ENCODE results near the gene SNX2.

SNX2 gene

GRCh38 chr5:122741681-122742080, 33.2 kb upstream of the SNX2 start:
- in situ Hi-C loops (cut with HindIII; ENCODE audit: low sequenced_read_pairs): no loop called here
- H3K4me3 ChIP-seq (ENCODE audit: low read depth, low read length): no peak overlapping the region
- no peak for DNase-seq (ENCODE audit: low read depth)
- TF ChIP-seq, protein P1, sequence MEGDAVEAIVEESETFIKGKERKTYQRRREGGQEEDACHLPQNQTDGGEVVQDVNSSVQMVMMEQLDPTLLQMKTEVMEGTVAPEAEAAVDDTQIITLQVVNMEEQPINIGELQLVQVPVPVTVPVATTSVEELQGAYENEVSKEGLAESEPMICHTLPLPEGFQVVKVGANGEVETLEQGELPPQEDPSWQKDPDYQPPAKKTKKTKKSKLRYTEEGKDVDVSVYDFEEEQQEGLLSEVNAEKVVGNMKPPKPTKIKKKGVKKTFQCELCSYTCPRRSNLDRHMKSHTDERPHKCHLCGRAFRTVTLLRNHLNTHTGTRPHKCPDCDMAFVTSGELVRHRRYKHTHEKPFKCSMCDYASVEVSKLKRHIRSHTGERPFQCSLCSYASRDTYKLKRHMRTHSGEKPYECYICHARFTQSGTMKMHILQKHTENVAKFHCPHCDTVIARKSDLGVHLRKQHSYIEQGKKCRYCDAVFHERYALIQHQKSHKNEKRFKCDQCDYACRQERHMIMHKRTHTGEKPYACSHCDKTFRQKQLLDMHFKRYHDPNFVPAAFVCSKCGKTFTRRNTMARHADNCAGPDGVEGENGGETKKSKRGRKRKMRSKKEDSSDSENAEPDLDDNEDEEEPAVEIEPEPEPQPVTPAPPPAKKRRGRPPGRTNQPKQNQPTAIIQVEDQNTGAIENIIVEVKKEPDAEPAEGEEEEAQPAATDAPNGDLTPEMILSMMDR (IDR thresholded peaks at IDR 0.05; ENCODE audit: low read depth, low read length, missing control alignments): no peak

- TF ChIP-seq, protein P1 (IDR thresholded peaks at IDR 0.05; ENCODE audit: low read depth, low read length, missing control alignments): no peak
- DNase-seq (ENCODE audit: low read depth): no peak
- H3K4me3 ChIP-seq (ENCODE audit: low read depth, low read length): no peak overlapping the region
- in situ Hi-C loops (cut with HindIII; ENCODE audit: low sequenced_read_pairs): no loop called here
Observed at GRCh38 chr5:122743261-122743660, 31.6 kb upstream of the SNX2 start.

- H3K4me3 ChIP-seq (ENCODE audit: low read depth, low read length): no peak overlapping the region
- no peak for DNase-seq (ENCODE audit: low read depth)
- in situ Hi-C loops (cut with HindIII; ENCODE audit: low sequenced_read_pairs): no loop called here
- TF ChIP-seq, protein P1 (IDR thresholded peaks at IDR 0.05; ENCODE audit: low read depth, low read length, missing control alignments): no peak
Observed at GRCh38 chr5:122745597-122745996, 29.3 kb upstream of the SNX2 start.

GRCh38 chr5:122749886-122750285, 25.0 kb upstream of the SNX2 start:
- DNase-seq (ENCODE audit: low read depth): no peak
- no peak overlapping the region for H3K4me3 ChIP-seq (ENCODE audit: low read depth, low read length)
- in situ Hi-C loops (cut with HindIII; ENCODE audit: low sequenced_read_pairs): no loop called here
- TF ChIP-seq, protein P1 (IDR thresholded peaks at IDR 0.05; ENCODE audit: low read depth, low read length, missing control alignments): no peak

DNA sequence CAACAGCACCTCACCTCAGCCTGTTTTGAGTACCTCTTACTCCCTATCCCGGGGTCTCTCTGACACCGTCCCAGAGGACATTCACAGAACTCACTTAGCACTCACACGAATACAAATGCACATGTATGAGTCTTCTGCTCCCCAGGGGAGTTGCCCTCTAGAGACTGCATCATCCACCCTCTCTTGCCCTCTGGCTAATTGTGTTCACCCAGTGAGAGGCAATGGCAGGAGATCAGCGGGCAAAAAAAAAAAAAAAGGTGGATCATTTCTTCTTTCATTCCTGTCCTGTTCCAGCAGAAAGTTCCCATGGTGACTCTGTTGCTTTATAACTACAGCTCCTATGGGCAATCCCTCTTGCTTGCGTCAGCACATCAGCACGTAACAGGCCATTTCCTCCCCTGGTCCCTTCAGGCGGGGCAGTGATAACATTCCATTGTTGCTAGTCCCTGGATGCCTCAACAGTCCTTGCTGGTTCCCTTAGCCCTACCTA, 23.5 kb upstream of the SNX2 start:
- DNase-seq (ENCODE audit: low read depth): no peak
- TF ChIP-seq, protein P1 (IDR thresholded peaks at IDR 0.05; ENCODE audit: low read depth, low read length, missing control alignments): no peak
- in situ Hi-C loops (cut with HindIII; ENCODE audit: low sequenced_read_pairs): no loop called here
- H3K4me3 ChIP-seq (ENCODE audit: low read depth, low read length): no peak overlapping the region

GRCh38 chr5:122753500-122753899, 21.4 kb upstream of the SNX2 start:
- in situ Hi-C loops (cut with HindIII; ENCODE audit: low sequenced_read_pairs): no loop called here
- DNase-seq (ENCODE audit: low read depth): no peak
- TF ChIP-seq, protein P1 (IDR thresholded peaks at IDR 0.05; ENCODE audit: low read depth, low read length, missing control alignments): no peak

GRCh38 chr5:122755783-122756182, 19.1 kb upstream of the SNX2 start:
- TF ChIP-seq, protein P1 (IDR thresholded peaks at IDR 0.05; ENCODE audit: low read depth, low read length, missing control alignments): no peak
- in situ Hi-C loops (cut with HindIII; ENCODE audit: low sequenced_read_pairs): no loop called here
- H3K4me3 ChIP-seq (ENCODE audit: low read depth, low read length): no peak overlapping the region
- DNase-seq (ENCODE audit: low read depth): no peak

More at GRCh38 chr5:122753500-122753899, 21.4 kb upstream of the SNX2 start:
- H3K4me3 ChIP-seq (ENCODE audit: low read depth, low read length): no peak overlapping the region

Measured in astrocyte of the cerebellum (primary cell).